Measurements from ENCODE around the gene GPNMB.
"Not testable (repeated sequence)": the region's sequence is repeated elsewhere in the genome, so short reads cannot be mapped to it uniquely, and the experiment has no call there.

GPNMB gene

DNA sequence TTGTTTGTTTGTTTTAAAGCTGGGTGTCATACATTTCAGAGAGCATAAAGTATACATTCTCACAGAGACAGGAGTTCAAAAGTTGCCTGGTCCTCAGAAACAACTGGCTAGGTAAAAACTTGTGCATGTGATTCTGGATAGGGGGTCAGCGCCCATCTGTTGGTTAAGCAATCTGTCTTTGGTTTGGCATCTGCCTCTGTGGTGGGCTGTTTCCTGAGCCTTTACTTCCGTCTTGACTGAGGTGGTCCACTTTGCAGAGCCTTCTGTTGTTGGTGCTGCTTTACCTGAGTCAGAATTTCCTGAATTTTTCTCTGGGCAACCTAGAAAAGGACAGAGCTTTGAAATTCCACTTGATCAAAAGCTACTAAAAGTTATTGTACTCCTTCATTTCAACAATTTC lies 65.6 kb downstream of the GPNMB start:
- DNase-seq = not testable (repeated sequence)

DNA sequence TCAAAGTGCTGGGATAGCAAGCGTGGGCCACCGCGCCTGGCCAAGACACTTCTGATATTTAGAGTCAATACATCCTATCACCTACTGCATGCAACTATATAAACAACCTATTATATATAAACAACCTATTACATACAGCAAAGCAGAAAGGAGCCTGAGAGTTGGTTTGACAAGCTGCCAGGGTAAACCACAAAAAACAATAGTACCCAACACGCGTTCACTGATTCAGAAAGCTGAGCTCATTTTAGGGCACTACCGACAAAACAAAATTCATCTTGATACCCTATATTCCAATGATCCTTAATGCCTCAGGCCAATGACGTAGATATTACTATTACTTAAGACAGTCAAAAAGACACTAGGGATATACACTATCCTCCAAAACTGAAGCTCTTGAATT lies 68.8 kb downstream of the GPNMB start:
- DNase-seq = no peak
